Nephron (organoid): ENCODE measurements around the gene FBXO9.

Experiments used
- H3K27ac Mint-ChIP-seq, 3 experiments: 2 replicates each; pipeline ENCODE4 v1.8.0; 2020; ENCODE audit warnings: mixed read lengths in 3 of 3, mild to moderate bottlenecking in 2 of 3, moderate library complexity in 1 of 3
- H3K27me3 Mint-ChIP-seq: 2 replicates; pipeline ENCODE4 v1.8.0; 2021; ENCODE audit warnings: low read depth, mild to moderate bottlenecking, moderate library complexity, mixed read lengths
- H3K36me3 Mint-ChIP-seq: 2 replicates; pipeline ENCODE4 v1.8.0; 2020; ENCODE audit warnings: low read depth, mixed read lengths
- H3K4me1 Mint-ChIP-seq: 2 replicates; pipeline ENCODE4 v1.8.0; 2020; ENCODE audit warnings: mixed read lengths
- H3K4me3 Mint-ChIP-seq, 3 experiments: 2 replicates each; pipeline ENCODE4 v1.8.0; 2020; ENCODE audit warnings: mild to moderate bottlenecking in 3 of 3, mixed read lengths in 3 of 3, moderate library complexity in 2 of 3
- H3K9me3 Mint-ChIP-seq: 2 replicates; pipeline ENCODE4 v1.8.0; 2020; ENCODE audit warnings: mixed read lengths
- CTCF ChIP-seq, 3 experiments: fragments of 200-600 bp; sonication (generic); IDR thresholded peaks; one replicate each; pipeline ENCODE4 v1.5.0; 2021; ENCODE audit warnings: antibody characterized with exemption in 3 of 3; ENCODE audit not compliant: unreplicated experiment in 3 of 3

The FBXO9 gene

DNA sequence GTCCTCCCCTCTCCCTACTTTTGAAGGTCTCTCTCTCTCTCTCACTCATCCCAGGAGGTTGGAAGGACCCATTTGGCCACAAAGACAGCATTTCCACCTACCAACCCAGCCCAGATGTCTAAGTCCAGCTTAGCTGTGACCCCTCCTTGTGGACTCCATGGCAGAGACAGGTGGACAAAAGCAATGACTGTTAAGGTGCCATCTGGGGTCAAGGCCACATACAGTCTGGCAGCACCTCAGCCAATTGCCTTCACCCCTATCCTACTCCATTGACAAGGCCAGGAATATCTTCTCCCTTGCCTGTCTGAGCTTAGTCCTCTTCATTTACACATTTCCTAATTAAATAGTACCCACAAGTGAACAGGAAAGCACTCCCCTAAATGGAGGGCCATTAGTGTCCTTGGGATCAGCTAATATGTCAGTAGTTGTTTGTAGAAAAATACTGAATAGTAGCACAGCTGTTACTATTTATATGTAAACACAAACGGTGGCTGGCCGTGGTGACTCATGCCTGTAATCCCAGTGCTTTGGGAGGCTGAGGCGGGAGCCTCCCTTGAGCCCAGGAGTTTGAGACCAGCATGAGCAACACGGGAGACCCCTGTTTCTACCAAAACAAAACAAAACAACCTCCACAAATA lies 54.7 kb downstream of the FBXO9 start:
- H3K4me1 Mint-ChIP-seq = no peaks in the 10 kb centered on the region
- H3K9me3 Mint-ChIP-seq = no peaks in the 10 kb centered on the region
- H3K27me3 Mint-ChIP-seq = no peaks in the 10 kb centered on the region
- no peak overlapping the region for H3K27ac Mint-ChIP-seq
- no peak for TF ChIP-seq CTCF (IDR thresholded peaks at IDR 0.05; ENCODE audit: unreplicated experiment in 3 of 3)
- no peaks in the 10 kb centered on the region for H3K36me3 Mint-ChIP-seq
- no peak overlapping the region for H3K4me3 Mint-ChIP-seq

DNA sequence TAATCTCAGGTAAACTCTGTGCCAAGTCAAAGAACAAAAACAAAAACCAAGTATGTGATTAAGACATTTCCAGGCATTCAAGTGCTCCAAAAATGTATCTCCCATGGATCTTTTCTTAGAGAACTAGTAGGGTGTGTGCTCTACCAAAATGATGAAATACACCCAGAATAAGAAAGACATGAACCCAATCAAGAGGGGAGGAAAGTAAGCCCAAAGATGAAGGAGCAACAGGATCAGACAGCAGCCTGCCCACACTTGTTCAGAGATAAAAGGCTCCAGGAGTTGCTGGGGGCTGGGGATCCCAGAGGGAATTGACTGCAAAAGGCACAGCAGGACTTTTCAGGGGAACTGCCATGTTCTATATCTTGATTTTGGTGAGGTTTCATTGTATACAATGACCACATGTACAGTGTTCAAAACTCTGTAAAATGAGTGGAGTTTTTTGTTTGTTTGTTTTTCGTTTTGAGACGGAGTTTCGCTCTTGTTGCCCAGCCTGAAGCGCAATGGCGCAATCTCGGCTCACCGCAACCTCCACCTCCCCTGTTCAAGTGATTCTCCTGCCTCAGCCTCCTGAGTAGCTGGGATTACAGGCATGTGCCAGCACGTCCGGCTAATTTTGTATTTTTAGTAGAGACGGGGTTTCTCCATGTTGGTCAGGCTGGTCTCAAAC lies 59.1 kb downstream of the FBXO9 start:
- H3K4me1 Mint-ChIP-seq = no peaks in the 10 kb centered on the region

DNA sequence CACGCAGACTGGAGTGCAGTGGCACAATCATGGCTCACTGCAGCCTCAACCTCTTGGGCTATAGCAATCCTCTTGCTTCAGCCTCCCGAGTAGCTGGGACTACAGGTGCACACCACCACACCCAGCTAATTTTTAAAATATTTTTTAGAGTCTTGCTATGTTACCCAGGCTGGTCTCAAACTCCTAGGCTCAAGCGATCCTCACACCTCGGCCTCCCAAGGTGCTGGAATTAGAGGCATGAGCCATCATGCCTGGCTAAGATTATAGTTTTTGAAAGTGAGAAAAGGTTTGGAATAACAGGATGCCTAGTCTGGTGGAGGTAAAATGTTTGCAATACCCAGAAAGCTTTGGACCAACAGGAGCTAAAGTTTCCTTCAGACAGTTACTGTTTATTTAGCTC lies 60.1 kb downstream of the FBXO9 start:
- H3K9me3 Mint-ChIP-seq = no peaks in the 10 kb centered on the region
- no peaks in the 10 kb centered on the region for H3K36me3 Mint-ChIP-seq
- peaks cover 7% of the 10 kb centered on the region for H3K27me3 Mint-ChIP-seq
- H3K4me3 Mint-ChIP-seq = no peak overlapping the region
- TF ChIP-seq CTCF (IDR thresholded peaks at IDR 0.05; ENCODE audit: unreplicated experiment in 3 of 3) = no peak
- H3K27ac Mint-ChIP-seq = no peak overlapping the region
- H3K4me1 Mint-ChIP-seq = no peaks in the 10 kb centered on the region

More for the DNA sequence above, 59.1 kb downstream of the FBXO9 start:
- no peak for TF ChIP-seq CTCF (IDR thresholded peaks at IDR 0.05; ENCODE audit: unreplicated experiment in 3 of 3)
- no peaks in the 10 kb centered on the region for H3K9me3 Mint-ChIP-seq
- no peak overlapping the region for H3K4me3 Mint-ChIP-seq
- no peak overlapping the region for H3K27ac Mint-ChIP-seq
- peaks cover 7% of the 10 kb centered on the region for H3K27me3 Mint-ChIP-seq
- H3K36me3 Mint-ChIP-seq = no peaks in the 10 kb centered on the region

DNA sequence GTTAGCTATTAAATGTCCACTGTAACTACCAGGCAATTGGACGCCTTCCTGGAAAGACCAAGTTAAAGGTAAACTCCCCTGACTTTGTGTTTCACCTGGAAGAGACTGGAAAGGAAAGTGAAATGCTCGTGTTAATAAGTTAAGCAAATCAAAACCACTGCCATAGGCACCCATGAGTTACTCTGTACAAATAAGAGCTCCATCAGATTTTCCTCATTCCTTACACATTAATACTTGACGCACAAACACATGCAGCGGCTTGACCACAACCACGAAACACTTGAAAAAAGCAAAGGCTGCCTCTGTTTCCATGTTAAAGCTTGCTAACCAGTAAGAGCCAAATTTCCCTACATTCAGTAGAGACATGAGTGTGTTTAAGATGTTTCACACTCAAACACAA lies 63.6 kb downstream of the FBXO9 start:
- TF ChIP-seq CTCF (IDR thresholded peaks at IDR 0.05; ENCODE audit: unreplicated experiment in 3 of 3) = no peak
- no peaks in the 10 kb centered on the region for H3K9me3 Mint-ChIP-seq
- H3K27me3 Mint-ChIP-seq = peaks cover 10% of the 10 kb centered on the region
- H3K27ac Mint-ChIP-seq = peak overlapping the region in 1 of 3 experiments; percentile 13
- H3K4me3 Mint-ChIP-seq = no peak overlapping the region
- no peaks in the 10 kb centered on the region for H3K4me1 Mint-ChIP-seq
- H3K36me3 Mint-ChIP-seq = no peaks in the 10 kb centered on the region

- no peaks in the 10 kb centered on the region for H3K9me3 Mint-ChIP-seq
- H3K27me3 Mint-ChIP-seq = peaks cover 10% of the 10 kb centered on the region
- no peaks in the 10 kb centered on the region for H3K4me1 Mint-ChIP-seq
- no peak overlapping the region for H3K27ac Mint-ChIP-seq
- no peak overlapping the region for H3K4me3 Mint-ChIP-seq
- no peaks in the 10 kb centered on the region for H3K36me3 Mint-ChIP-seq
- no peak for TF ChIP-seq CTCF (IDR thresholded peaks at IDR 0.05; ENCODE audit: unreplicated experiment in 3 of 3)
These were observed 65.5 kb downstream of the FBXO9 start for GRCh38 chr6:53130569-53131290.
